Vagina (tissue), 2 donors: Measurements from ENCODE around the gene TAOK3. TPM values are rescaled to one million over a fixed set of nuclear protein-coding genes. Genes with fewer than 3 reads are reported as not detected.

Experiments used
- DNase-seq, 2 donors: peaks; one replicate each; pipeline ENCODE4 v3.0.0-alpha.2; 2017; ENCODE audit errors: extremely low spot score in 2 of 2
- H3K27ac ChIP-seq: fragments of 200-600 bp; sonication (generic); one replicate; pipeline ENCODE4 v1.5.1; 2019
- H3K27me3 ChIP-seq: fragments of 200-600 bp; sonication (generic); one replicate; pipeline ENCODE4 v1.5.1; 2019
- H3K36me3 ChIP-seq, 2 donors: fragments of 200-600 bp; sonication (generic); one replicate each; pipeline ENCODE4 v1.5.1; 2017 to 2019
- H3K4me1 ChIP-seq: fragments of 200-600 bp; sonication (generic); one replicate; pipeline ENCODE4 v1.5.1; 2019
- H3K4me3 ChIP-seq, 2 donors: fragments of 200-600 bp; sonication (generic); 1 replicate in 1 of 2; 2 replicates in 1 of 2; pipeline ENCODE4 v1.5.1; 2016 to 2019
- H3K9me3 ChIP-seq: fragments of 200-600 bp; sonication (generic); one replicate; pipeline ENCODE4 v1.5.1; 2019
- POLR2A ChIP-seq, 2 donors: fragments of 450-650 bp; IDR thresholded peaks; one replicate each; pipeline ENCODE4 v1.6.1; 2017; ENCODE audit warnings: antibody characterized with exemption in 2 of 2, mild to moderate bottlenecking in 2 of 2, moderate library complexity in 2 of 2
- POLR2AphosphoS5 ChIP-seq, 2 donors: sonication (generic); formaldehyde crosslinking; IDR thresholded peaks; one replicate each; pipeline ENCODE4 v1.9.0; 2017; ENCODE audit warnings: antibody characterized with exemption in 2 of 2, mild to moderate bottlenecking in 2 of 2, low read depth in 1 of 2; ENCODE audit not compliant: insufficient read depth in 1 of 2
- intact Hi-C: fragments of 100-400 bp; cut with DNase I; formaldehyde crosslinking; loops from one replicate; pipeline ENCODE4 v1.15.1; 2023
- total RNA-seq: library from RNA; depleted of rRNA; stranded (reverse); fragments of >200 nt; gene quantifications from one replicate; pipeline ENCODE4 v1.2.3, GENCODE V29; 2016
- TF ChIP-seq, protein P1 (sequence below), 3 experiments: fragments of 450-650 bp in 2 of 3; fragments of 200-600 bp in 1 of 3; sonication (generic) in 1 of 3; IDR thresholded peaks; one replicate each; pipeline ENCODE4 v1.5.1; 2017 to 2019; ENCODE audit warnings: antibody characterized with exemption in 3 of 3, mild to moderate bottlenecking in 2 of 3, moderate library complexity in 2 of 3

The TAOK3 gene
- total RNA-seq, 1 donor from 2014 or later: 41.0 TPM

DNA sequence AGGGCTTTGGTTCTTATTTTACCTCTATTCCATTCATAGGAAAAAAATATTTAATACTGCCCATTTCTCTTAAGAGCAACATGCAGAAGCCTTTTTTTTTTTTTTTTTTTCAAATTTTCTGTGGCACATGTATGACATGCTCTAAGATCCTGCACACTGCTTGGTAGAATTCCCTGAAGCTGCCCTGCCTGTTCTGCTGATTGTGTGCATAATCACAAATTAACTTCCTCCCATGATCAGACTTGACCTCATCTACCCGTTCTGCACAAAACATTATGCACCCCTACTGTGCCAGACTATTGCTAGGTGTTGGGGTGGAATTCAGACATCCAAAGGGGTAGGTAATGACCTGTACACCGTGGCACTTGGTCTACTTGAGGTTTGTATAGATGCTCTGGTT is 25.8 kb upstream of the TAOK3 start:
- no peak overlapping the region for H3K4me3 ChIP-seq
- TF ChIP-seq POLR2A (IDR thresholded peaks at IDR 0.05): no peak
- TF ChIP-seq POLR2AphosphoS5 (IDR thresholded peaks at IDR 0.05; ENCODE audit: insufficient read depth in 1 of 2, low read depth in 1 of 2): no peak
- TF ChIP-seq, protein P1, sequence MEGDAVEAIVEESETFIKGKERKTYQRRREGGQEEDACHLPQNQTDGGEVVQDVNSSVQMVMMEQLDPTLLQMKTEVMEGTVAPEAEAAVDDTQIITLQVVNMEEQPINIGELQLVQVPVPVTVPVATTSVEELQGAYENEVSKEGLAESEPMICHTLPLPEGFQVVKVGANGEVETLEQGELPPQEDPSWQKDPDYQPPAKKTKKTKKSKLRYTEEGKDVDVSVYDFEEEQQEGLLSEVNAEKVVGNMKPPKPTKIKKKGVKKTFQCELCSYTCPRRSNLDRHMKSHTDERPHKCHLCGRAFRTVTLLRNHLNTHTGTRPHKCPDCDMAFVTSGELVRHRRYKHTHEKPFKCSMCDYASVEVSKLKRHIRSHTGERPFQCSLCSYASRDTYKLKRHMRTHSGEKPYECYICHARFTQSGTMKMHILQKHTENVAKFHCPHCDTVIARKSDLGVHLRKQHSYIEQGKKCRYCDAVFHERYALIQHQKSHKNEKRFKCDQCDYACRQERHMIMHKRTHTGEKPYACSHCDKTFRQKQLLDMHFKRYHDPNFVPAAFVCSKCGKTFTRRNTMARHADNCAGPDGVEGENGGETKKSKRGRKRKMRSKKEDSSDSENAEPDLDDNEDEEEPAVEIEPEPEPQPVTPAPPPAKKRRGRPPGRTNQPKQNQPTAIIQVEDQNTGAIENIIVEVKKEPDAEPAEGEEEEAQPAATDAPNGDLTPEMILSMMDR (IDR thresholded peaks at IDR 0.05): no peak
- no peak overlapping the region for H3K27ac ChIP-seq
- no peaks in the 10 kb centered on the region for H3K4me1 ChIP-seq
- H3K9me3 ChIP-seq: no peaks in the 10 kb centered on the region
- no peak for DNase-seq
- H3K36me3 ChIP-seq: peaks cover 0 to 64% of the 10 kb centered on the region in 2 donors
- H3K27me3 ChIP-seq: no peaks in the 10 kb centered on the region
- intact Hi-C loops: no loop called here

DNA sequence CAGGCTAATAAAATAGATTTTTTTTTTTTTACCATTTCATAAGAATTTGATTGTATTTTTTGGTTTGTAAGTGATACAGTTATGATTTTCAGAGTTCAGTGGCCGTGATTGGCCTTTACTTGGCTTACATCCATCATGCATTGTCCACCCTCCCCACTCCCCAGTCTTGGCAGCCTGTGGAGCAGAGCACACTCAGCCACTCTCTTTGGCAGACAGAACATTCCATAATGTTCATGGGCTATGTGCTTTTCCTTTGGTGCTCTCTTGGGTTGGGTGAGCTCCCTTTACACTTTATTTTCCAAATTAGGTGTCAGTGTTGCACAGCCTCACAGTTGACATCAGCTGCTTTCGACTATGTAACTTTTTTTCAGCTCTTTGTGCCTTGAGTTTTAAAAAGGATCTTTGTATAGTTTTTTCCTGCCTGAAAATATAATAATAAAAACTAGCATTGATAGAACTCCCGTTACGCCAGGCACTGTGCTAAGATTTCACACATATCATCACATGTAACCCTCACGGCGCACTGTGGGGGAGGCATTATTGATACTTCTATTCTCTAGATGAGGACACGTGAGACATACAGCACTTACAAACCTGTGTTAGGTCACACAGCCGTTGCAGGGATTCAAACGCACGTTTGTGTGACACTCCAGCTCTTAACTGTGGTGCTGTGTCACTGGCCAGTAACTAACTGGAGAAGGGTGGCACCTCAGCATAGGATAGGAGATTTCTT is 25.2 kb upstream of the TAOK3 start:
- H3K4me1 ChIP-seq: no peaks in the 10 kb centered on the region
- peaks cover 0 to 63% of the 10 kb centered on the region in 2 donors for H3K36me3 ChIP-seq
- DNase-seq: no peak
- H3K27ac ChIP-seq: no peak overlapping the region
- no peak overlapping the region for H3K4me3 ChIP-seq
- no peaks in the 10 kb centered on the region for H3K9me3 ChIP-seq
- TF ChIP-seq POLR2AphosphoS5 (IDR thresholded peaks at IDR 0.05; ENCODE audit: insufficient read depth in 1 of 2, low read depth in 1 of 2) (no peak), POLR2A (IDR thresholded peaks at IDR 0.05) (no peak)
- TF ChIP-seq, protein P1 (IDR thresholded peaks at IDR 0.05): no peak
- intact Hi-C loops: no loop called here
- no peaks in the 10 kb centered on the region for H3K27me3 ChIP-seq

DNA sequence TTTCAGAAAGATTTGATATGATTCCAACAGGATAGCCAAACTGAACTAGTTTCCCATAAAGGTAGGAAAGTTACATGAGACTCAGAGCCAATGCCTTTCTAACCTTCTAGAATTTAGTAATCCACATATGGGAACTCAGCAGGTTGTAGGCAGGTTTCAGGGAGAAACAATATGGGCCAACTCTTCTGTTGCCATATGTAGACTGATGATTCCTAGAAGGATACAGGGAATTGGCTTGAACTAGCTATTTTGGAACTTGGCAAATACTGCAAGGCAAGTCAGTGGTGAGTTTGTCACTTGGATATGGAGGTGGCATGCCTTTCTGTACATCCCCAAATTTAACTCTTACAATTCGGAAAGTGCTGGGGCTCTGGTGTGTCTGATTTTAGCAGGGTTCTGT is 19.1 kb upstream of the TAOK3 start:
- no peaks in the 10 kb centered on the region for H3K9me3 ChIP-seq
- H3K27ac ChIP-seq: no peak overlapping the region
- no peaks in the 10 kb centered on the region for H3K27me3 ChIP-seq
- intact Hi-C loops: no loop called here
- peaks cover 0 to 81% of the 10 kb centered on the region in 2 donors for H3K36me3 ChIP-seq
- TF ChIP-seq, protein P1 (IDR thresholded peaks at IDR 0.05): no peak
- TF ChIP-seq POLR2A (IDR thresholded peaks at IDR 0.05) (no peak), POLR2AphosphoS5 (IDR thresholded peaks at IDR 0.05; ENCODE audit: insufficient read depth in 1 of 2, low read depth in 1 of 2) (no peak)
- no peak overlapping the region for H3K4me3 ChIP-seq
- H3K4me1 ChIP-seq: no peaks in the 10 kb centered on the region
- no peak for DNase-seq

DNA sequence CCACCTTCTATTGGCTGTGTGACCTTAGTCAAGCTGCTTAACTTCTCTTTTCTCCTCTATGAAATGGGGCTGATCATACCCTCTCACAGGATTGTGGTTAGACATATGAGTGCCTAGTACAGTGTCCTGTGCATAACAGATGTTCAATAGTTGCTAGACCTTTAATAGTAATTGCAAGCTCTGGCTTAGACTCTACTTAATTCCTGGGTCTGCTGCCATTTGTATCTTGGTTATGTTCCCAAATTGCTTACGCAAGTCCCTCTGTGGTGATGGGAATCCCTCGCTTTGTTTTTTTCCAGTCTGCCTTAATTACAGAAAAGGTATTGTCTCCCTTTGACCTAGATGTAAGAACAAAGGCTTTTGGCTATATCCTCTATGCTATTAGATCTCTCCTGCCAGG is 18.7 kb upstream of the TAOK3 start:
- H3K27me3 ChIP-seq: no peaks in the 10 kb centered on the region
- no peak overlapping the region for H3K4me3 ChIP-seq
- H3K36me3 ChIP-seq: peaks cover 0 to 80% of the 10 kb centered on the region in 2 donors
- no peak overlapping the region for H3K27ac ChIP-seq
- TF ChIP-seq POLR2AphosphoS5 (IDR thresholded peaks at IDR 0.05; ENCODE audit: insufficient read depth in 1 of 2, low read depth in 1 of 2): no peak
- no peak for TF ChIP-seq POLR2A (IDR thresholded peaks at IDR 0.05)
- TF ChIP-seq, protein P1 (IDR thresholded peaks at IDR 0.05): no peak
- H3K4me1 ChIP-seq: no peaks in the 10 kb centered on the region
- no peak for DNase-seq
- H3K9me3 ChIP-seq: no peaks in the 10 kb centered on the region
- intact Hi-C loops: no loop called here

DNA sequence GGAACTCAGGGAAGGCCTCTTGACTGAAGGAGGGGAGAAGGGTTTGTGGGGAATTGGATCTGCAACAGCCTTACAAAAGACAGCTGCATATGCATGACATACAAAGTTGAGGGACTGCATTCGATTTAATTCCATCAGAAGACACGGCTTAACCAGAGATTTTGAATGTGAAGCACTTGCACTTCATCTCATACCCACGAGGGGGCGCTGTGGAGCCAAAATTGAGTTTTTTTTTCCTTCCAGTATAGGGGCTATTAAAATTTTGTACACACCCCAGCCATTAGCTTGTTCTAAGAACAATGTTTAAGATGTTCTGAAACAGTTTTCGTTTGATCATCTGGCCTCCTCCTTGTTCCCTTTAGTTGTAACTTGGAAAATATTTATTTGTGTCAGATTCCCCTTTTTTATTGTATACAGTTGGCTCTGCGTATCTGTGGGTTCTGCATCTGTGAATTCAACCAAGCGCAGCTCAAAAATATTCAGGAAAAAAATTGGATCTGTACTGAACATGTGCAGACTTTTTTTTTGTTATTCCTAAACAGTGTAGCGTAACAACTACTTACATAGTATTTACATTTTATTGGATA is 5.3 kb upstream of the TAOK3 start:
- H3K36me3 ChIP-seq: peaks cover 0 to 26% of the 10 kb centered on the region in 2 donors
- peak overlapping the region; percentile 71 to 93 for H3K4me3 ChIP-seq

More for the DNA sequence above, 5.3 kb upstream of the TAOK3 start:
- no peaks in the 10 kb centered on the region for H3K27me3 ChIP-seq
- no peaks in the 10 kb centered on the region for H3K9me3 ChIP-seq
- TF ChIP-seq POLR2AphosphoS5 (IDR thresholded peaks at IDR 0.05; ENCODE audit: insufficient read depth in 1 of 2, low read depth in 1 of 2) (no peak), POLR2A (IDR thresholded peaks at IDR 0.05) (no peak)
- TF ChIP-seq, protein P1 (IDR thresholded peaks at IDR 0.05): peak; percentile 81 to 95 (median 86)
- peaks cover 35% of the 10 kb centered on the region for H3K4me1 ChIP-seq
- DNase-seq: no peak
- intact Hi-C loops: loop anchor here (2.0 to 5.0 kb wide), 3 partner anchors 195 to 256 kb away; partner anchors contain the start of gene PEBP1
- peak overlapping the region; percentile 84 for H3K27ac ChIP-seq
